Uterus (tissue), 2 donors: Measurements from ENCODE around the gene MBD4.

Source experiments
- CTCF ChIP-seq, 4 experiments: fragments of 200-600 bp in 2 of 4; fragments of 450-650 bp in 2 of 4; sonication (generic) in 2 of 4; IDR thresholded peaks; one replicate each; pipeline ENCODE4 v1.5.1; 2016 to 2019; ENCODE audit warnings: antibody characterized with exemption in 4 of 4, mild to moderate bottlenecking in 2 of 4, moderate library complexity in 1 of 4
- POLR2A ChIP-seq, 2 donors: fragments of 450-650 bp; IDR thresholded peaks; one replicate each; pipeline ENCODE4 v1.6.1; 2016; ENCODE audit warnings: antibody characterized with exemption in 2 of 2, mild to moderate bottlenecking in 1 of 2, moderate library complexity in 1 of 2

GRCh38 chr3:129416415-129416814, 23.3 kb downstream of the MBD4 start:
- TF ChIP-seq CTCF (IDR thresholded peaks at IDR 0.05) (no peak), POLR2A (IDR thresholded peaks at IDR 0.05) (no peak)
